ENCODE results near the gene LIMCH1. TPM values are rescaled to one million over a fixed set of nuclear protein-coding genes. Genes with fewer than 3 reads are reported as not detected.

LIMCH1 gene
- total RNA-seq, 1 donor from 2014 or later, result 369 TPM

DNA sequence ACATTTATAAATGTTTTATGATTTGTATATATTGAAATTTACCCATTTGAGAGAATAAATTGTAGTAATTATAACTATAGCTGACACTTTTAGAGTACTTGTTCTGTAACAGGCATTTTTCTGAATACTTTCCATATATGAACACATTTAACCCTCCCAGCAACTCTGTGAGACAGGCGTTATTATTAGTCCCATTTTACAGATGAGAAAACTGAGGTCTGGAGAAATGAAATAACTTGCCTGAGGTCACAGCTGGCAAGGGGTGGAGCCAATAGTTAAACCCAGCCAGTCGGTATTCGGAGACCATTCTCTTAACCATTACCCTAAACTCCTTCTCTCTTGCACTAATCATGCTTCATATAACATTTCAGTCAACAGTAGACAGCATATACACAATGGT is 72.5 kb downstream of the LIMCH1 start:
- ATAC-seq (no peak), DNase-seq (no peak)
- no peak overlapping the region for H3K27ac ChIP-seq

GRCh38 chr4:41611124-41611838 is 73.3 kb downstream of the LIMCH1 start:
- H3K4me3 ChIP-seq, result no peak overlapping the region
- ATAC-seq, result no peak
- H3K27me3 ChIP-seq, result no peaks in the 10 kb centered on the region
- no peak overlapping the region for H3K27ac ChIP-seq
- peaks cover 24% of the 10 kb centered on the region for H3K36me3 ChIP-seq
- H3K4me1 ChIP-seq, result peaks cover 23% of the 10 kb centered on the region
- H3K9me3 ChIP-seq, result no peaks in the 10 kb centered on the region
- no peak for DNase-seq
- TF ChIP-seq CTCF (IDR thresholded peaks at IDR 0.05), result no peak
- intact Hi-C loops (cut with DNase I), result no loop called here

More for the DNA sequence above, 72.5 kb downstream of the LIMCH1 start:
- Histone ChIP-seq H3K4me3 (no peak overlapping the region), H3K27me3 (no peaks in the 10 kb centered on the region), H3K9me3 (no peaks in the 10 kb centered on the region), H3K36me3 (peaks cover 24% of the 10 kb centered on the region), H3K4me1 (peaks cover 23% of the 10 kb centered on the region)
- intact Hi-C loops (cut with DNase I), result no loop called here
- no peak for TF ChIP-seq CTCF (IDR thresholded peaks at IDR 0.05)

DNA sequence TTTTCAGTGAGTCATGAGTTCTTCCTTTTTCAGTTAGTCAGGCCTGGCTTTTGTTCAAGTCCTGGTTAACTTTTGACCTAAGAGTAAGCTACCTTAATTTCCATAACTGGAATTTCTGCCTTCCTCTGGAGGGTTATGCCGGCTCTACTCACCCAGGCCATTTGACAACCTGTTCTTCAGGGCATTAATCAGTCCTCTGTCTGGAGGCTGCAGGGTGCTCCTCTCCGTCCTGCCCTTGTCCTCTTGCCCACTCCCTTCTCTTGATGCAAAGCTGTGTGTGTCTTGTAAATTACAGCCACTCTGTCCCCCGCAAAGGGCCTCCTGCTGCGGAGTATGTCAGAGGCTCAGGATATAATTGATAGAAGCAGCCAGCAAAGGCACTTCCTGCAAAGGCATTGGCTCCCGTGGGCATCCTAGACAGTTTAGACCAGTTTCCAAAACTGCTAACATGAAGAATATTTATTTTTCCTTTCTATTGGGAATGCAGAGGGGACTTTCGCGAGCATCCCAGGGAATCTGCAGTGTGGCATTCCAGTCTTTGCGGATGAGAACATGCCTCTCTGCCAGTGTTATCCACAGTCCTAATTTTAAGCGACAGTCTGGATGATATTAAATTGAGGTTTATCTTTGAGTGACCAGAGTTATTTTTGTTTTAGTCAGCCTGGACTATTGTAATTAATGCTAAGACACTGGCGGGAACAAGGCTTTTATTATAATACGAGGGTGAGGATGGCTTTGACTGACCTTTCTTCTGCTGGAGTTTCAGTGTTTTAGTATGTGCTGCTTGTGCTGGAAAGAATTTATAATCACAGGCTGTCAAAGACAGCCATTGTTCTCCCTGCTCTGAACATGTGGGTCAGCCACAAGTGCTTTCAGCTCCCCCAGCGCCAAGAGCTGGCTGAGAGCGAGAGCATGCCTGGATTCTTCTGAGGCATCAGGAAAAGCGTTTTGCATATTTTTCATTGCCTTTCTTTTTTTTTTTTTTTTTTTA is 74.2 kb downstream of the LIMCH1 start:
- H3K27me3 ChIP-seq, result no peaks in the 10 kb centered on the region
- H3K4me3 ChIP-seq, result no peak overlapping the region
- H3K27ac ChIP-seq, result no peak overlapping the region
- H3K4me1 ChIP-seq, result peaks cover 23% of the 10 kb centered on the region
- no peak for DNase-seq
- TF ChIP-seq CTCF (IDR thresholded peaks at IDR 0.05), result no peak
- H3K9me3 ChIP-seq, result no peaks in the 10 kb centered on the region
- intact Hi-C loops (cut with DNase I), result no loop called here
- peaks cover 21% of the 10 kb centered on the region for H3K36me3 ChIP-seq
- peak; percentile 84 for ATAC-seq

GRCh38 chr4:41613386-41613785 is 75.4 kb downstream of the LIMCH1 start:
- no peaks in the 10 kb centered on the region for H3K27me3 ChIP-seq
- H3K4me3 ChIP-seq, result no peak overlapping the region
- no peaks in the 10 kb centered on the region for H3K9me3 ChIP-seq
- H3K4me1 ChIP-seq, result peaks cover 24% of the 10 kb centered on the region
- intact Hi-C loops (cut with DNase I), result no loop called here
- DNase-seq (no peak), ATAC-seq (no peak)
- H3K36me3 ChIP-seq, result peaks cover 18% of the 10 kb centered on the region
- H3K27ac ChIP-seq, result no peak overlapping the region
- TF ChIP-seq CTCF (IDR thresholded peaks at IDR 0.05), result no peak

- Histone ChIP-seq H3K36me3 (peaks cover 14% of the 10 kb centered on the region), H3K9me3 (no peaks in the 10 kb centered on the region), H3K27me3 (no peaks in the 10 kb centered on the region), H3K27ac (no peak overlapping the region), H3K4me3 (no peak overlapping the region), H3K4me1 (peaks cover 26% of the 10 kb centered on the region)
- no peak for TF ChIP-seq CTCF (IDR thresholded peaks at IDR 0.05)
- DNase-seq (no peak), ATAC-seq (no peak)
- intact Hi-C loops (cut with DNase I), result no loop called here
Observed at GRCh38 chr4:41613821-41614220, 75.9 kb downstream of the LIMCH1 start.

Measured in upper lobe of right lung (tissue), 1 donor.